ENCODE results near the gene OR6M1.

DNA sequence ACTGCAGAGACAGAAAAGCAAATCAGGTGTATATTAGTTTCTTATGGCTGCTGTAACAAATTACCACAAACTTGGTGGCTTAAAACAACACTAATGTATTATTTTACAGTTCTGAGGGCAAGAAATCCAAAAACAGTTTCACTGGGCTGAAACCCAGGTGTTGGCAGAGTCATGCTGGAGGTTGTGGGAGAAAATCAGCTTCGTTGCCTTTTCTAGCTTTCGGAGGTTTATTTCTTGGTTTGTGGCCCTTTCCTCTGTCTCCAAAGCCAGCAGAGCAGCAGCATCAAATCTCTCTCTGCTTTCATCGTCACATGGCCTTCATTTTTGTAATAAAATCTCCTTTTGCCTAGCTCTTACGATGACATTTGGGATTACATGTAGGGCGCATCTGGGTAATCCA lies 33.0 kb upstream of the OR6M1 start:
- TF ChIP-seq, protein P1, sequence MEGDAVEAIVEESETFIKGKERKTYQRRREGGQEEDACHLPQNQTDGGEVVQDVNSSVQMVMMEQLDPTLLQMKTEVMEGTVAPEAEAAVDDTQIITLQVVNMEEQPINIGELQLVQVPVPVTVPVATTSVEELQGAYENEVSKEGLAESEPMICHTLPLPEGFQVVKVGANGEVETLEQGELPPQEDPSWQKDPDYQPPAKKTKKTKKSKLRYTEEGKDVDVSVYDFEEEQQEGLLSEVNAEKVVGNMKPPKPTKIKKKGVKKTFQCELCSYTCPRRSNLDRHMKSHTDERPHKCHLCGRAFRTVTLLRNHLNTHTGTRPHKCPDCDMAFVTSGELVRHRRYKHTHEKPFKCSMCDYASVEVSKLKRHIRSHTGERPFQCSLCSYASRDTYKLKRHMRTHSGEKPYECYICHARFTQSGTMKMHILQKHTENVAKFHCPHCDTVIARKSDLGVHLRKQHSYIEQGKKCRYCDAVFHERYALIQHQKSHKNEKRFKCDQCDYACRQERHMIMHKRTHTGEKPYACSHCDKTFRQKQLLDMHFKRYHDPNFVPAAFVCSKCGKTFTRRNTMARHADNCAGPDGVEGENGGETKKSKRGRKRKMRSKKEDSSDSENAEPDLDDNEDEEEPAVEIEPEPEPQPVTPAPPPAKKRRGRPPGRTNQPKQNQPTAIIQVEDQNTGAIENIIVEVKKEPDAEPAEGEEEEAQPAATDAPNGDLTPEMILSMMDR (IDR thresholded peaks at IDR 0.05), result no peak
- no peak for TF ChIP-seq POLR2A (IDR thresholded peaks at IDR 0.05)

Data from thyroid gland (tissue), 4 donors.